HG02973 (cell line): Measurements from ENCODE around the gene CEMIP2.
"Not testable (repeated sequence)": the region's sequence is repeated elsewhere in the genome, so short reads cannot be mapped to it uniquely, and the experiment has no call there.

Experiments
- ATAC-seq: cut with Tn5 transposase; IDR thresholded peaks from one replicate; pipeline ENCODE4 v1.9.1; 2021; ENCODE audit warnings: moderate library complexity; ENCODE audit not compliant: unreplicated experiment

The CEMIP2 gene

DNA sequence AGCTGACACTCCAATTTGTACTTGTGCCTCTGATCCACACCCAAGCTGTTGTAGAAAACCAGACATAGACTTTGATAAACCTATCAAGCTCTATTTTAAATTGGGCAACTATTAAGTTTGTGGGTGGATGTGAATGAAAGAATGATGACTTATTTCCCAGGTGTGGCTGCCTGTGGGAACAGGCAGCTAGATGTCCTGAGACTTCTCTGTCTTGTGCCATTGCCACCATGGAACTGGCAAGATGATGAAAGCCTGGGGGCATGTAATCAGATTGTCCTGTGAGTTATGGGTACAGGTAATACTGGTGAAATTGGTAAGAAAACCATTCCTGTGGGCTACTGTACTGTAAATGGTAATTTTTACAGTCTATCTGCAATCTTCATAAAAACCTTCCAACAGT lies 57.5 kb downstream of the CEMIP2 start:
- ATAC-seq: no peak

GRCh38 chr9:71710201-71710600 lies 58.1 kb downstream of the CEMIP2 start:
- ATAC-seq: no peak

DNA sequence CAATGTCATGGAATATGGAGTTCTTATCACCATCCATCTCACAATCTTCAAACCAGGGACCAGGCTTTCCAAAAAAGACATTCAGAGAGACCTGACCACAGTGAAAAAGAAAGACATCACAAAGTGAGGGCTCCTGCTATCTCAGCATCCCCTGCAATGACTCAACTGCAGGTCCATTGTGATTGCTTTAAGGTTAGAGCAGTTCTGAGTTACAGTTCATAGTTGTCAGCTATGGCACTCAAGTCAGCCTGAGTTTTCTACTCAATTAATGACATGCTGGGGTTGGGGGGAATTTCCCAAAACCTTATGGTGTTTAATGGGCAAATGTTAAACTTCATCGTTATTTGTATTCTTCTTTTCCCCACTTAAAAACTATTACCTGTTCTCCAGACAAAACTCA lies 58.9 kb downstream of the CEMIP2 start:
- ATAC-seq: no peak

DNA sequence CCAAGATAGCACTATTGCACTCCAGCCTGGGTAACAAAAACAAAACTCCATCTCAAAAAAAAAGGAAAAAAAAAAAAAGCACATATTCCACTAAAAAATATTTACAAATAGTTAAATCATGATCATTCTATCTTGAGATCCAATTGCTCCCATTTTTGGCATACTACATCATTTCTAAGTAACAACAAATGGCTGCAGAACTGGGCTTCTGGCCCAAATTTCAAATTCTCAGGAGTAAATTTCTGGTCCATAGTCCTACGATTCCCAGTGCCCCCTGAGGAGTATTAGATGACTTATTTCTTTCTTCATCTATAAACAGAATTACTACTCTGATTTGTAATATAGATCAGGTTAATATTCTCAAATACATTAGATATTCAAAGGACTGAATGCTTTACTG lies 62.1 kb downstream of the CEMIP2 start:
- no peak for ATAC-seq

DNA sequence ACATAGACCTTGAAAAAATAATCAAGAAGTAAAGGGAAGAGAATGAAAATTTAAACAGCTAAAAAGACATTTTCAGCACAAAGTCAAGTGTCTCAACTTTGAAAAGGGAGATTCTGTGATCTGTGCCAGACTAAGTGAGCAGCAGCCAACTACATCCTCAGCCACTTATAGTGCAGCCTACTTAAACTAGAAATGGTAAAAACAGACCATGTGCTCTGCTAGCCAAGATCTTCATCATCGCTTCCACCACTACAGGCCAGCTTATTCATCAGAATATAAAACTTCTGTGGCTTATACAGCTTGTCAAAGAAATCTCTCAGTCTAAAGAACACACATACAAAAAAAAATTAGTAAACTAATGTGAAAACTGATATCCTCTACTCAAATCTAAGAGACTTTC lies 63.5 kb downstream of the CEMIP2 start:
- no peak for ATAC-seq

DNA sequence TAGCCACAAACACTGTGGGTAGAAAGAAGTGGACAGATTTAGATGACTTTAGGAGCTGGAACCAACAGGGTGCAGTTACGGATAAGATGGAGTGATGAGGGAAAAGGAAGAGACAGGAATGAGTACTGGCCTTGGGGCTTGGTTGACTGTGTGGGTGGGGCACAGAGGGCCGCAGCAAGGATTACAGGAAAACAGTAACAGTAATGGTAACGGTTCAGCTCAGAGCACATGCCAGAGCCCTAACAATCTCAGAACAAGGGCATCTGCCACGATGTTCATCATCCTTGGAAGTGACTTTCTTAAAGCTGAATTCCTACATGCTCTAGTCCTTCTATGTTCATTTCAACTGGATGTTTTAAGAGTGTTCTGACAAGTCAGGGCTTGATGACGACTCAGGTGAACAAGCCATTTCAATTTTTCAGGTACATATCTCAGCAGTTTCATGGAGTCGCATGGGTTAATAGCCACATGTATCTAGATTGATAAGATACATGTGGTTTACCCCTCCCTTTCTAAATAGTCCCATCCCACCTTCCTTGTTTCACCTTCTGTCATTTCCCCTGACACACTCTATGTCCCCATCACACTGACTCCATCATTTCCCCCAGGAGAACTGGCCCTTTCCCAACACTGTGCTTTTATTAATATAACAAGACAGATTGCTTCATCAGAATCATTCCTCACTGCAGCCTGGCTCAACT lies 65.0 kb downstream of the CEMIP2 start:
- ATAC-seq: no peak

GRCh38 chr9:71697882-71698281 lies 70.4 kb downstream of the CEMIP2 start:
- no peak for ATAC-seq

GRCh38 chr9:71694332-71694731 lies 74.0 kb downstream of the CEMIP2 start:
- no peak for ATAC-seq

GRCh38 chr9:71693607-71694006 lies 74.7 kb downstream of the CEMIP2 start:
- ATAC-seq: no peak

GRCh38 chr9:71692337-71692736 lies 76.0 kb downstream of the CEMIP2 start:
- ATAC-seq: no peak

GRCh38 chr9:71691576-71691975 lies 76.7 kb downstream of the CEMIP2 start:
- ATAC-seq: not testable (repeated sequence)

DNA sequence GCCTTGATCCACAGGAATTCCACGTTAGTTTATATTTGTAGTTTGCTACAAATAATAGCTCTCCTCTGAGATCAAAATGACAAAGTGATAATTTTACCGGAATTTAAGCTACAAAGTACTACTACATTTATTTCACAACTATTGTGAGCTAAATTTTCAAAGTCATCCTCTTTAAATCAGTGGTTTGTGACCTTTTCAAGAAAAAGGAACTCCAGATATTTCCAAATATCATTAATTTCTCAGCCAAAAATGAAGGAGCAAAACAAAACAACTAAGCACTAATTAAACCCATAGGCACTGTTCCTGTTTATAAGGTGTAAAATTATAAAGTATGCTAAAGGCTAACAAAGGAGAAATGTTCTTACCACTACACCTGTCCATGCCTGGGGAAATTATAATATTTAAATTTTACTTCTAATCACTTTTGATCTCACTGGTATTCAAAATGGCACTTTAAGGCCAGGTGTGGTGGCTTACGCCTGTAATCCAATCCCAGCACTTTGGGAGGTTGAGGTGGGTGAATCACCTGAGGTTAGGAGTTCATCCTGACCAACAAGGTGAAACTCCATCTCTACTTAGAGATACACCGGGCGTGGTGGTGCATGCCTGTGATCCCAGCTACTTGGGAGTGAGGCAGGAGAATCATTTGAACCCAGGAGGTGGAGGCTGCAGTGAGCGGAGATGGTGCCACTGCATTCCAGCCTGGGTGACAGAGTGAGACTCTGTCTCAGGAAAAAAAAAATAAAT lies 77.5 kb downstream of the CEMIP2 start:
- no peak for ATAC-seq

GRCh38 chr9:71690063-71690688 lies 78.1 kb downstream of the CEMIP2 start:
- ATAC-seq: no peak

DNA sequence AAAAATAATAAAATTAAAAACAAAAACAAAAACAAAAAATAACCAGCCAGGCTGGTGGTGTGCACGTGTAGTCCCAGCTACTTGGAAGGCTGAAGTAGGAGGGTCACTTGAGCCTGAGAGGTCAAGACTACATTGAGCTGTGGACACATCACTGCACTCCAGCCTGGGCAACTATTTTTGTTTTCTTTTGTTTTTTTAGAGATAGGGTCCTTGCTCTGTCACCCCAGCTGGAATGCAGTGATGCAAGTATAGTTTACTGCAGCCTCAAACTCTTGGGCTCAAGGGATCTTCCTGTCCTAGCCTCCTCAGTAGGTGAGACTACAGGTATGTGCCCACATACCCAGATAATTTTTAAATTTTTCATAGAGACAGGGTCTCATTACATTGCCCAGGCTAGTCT lies 80.6 kb downstream of the CEMIP2 start:
- no peak for ATAC-seq

GRCh38 chr9:71685988-71686387 lies 82.3 kb downstream of the CEMIP2 start:
- no peak for ATAC-seq

DNA sequence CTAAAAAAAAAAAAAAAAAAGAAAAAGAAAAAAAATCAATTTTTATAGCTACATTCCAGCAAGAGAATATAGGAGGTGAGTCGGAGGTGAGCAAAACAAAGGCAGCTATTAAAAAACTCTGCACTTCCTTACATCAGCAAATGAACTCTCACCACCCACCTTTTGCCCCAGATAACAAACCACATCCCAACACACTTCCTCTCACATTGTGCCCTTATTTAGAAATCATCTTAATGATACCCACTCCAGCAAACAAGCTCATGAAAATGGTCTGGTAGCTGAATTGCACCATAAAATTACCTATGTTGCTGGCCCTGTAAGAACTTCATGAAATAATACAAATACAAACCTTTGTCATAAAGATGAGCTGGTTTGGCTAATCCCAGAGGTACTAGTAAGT lies 82.9 kb downstream of the CEMIP2 start:
- no peak for ATAC-seq

- no peak for ATAC-seq
These were observed 83.7 kb downstream of the CEMIP2 start for GRCh38 chr9:71684566-71684965.

GRCh38 chr9:71683598-71684235 lies 84.6 kb downstream of the CEMIP2 start:
- ATAC-seq: no peak

DNA sequence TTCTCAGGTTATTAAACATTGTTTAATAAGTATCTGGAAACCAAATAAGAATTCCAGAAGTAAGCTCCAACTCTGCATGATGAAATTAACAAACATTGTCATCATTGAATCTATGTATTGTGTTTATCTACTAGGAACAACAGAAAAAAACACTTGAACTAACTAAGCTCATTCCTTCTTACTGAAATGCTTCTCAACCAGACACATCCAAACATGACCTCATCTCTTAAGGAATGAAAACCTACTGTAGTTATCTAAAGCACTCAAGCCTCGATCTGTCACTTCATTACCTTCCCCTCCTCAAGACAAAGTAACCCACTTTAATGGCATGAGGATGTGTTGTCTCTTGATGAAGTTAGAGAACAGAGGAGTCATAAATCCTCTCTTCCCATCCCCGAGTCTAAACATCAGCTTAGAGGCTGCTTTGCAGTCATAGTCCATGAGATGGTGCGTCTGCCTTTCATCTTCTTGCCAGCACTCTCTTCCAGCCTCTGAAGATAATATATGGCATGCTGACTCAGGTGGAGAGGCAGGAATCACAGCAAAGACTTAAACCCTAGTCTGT lies 86.5 kb downstream of the CEMIP2 start:
- ATAC-seq: no peak

GRCh38 chr9:71681104-71681707 lies 87.1 kb downstream of the CEMIP2 start:
- ATAC-seq: no peak
